CD4-positive, alpha-beta T cell (primary cell): Measurements from ENCODE around the gene MICALL1. TPM values are rescaled to one million over a fixed set of nuclear protein-coding genes. Genes with fewer than 3 reads are reported as not detected.

Experiments
- ATAC-seq: fragments of 200-7000 bp; cut with Tn5 transposase; one replicate; pipeline ENCODE4 v1.10.0; 2022; ENCODE audit warnings: mild to moderate bottlenecking; ENCODE audit not compliant: poor library complexity
- CTCF ChIA-PET: fragments of 350-600 bp; sonication (Branson Sonifier 250); formaldehyde crosslinking; loops from one replicate; lab custom pipeline; 2021; ENCODE audit warnings: antibody characterized with exemption, inconsistent platforms; lab: Charles Lee
- POLR2A ChIA-PET: fragments of 350-600 bp; sonication (Branson Sonifier 250); formaldehyde crosslinking; loops from one replicate; lab custom pipeline; 2021; ENCODE audit warnings: antibody characterized with exemption, inconsistent platforms; lab: Charles Lee
- DNase-seq, 14 experiments: peaks; one replicate each; pipeline ENCODE4 v3.0.0-alpha.2; 2013 to 2020; ENCODE audit warnings: mixed read lengths in 2 of 14
- H3K27ac ChIP-seq, 2 donors: one replicate each; pipeline versions ENCODE4 v1.5.1 to v1.7.0; 2013; ENCODE audit warnings: low read length in 2 of 2, low read depth in 1 of 2, mild to moderate bottlenecking in 1 of 2
- H3K27me3 ChIP-seq, 2 experiments: 1 replicate in 1 of 2; 2 replicates in 1 of 2; pipeline versions ENCODE4 v1.6.1 to v1.7.0; 2013; ENCODE audit warnings: low read length in 2 of 2, control low read depth in 1 of 2, mild to moderate bottlenecking in 1 of 2, moderate library complexity in 1 of 2; ENCODE audit not compliant: insufficient read depth in 2 of 2, control insufficient read depth in 1 of 2
- H3K36me3 ChIP-seq: one replicate; pipeline ENCODE4 v1.6.1; 2013; ENCODE audit warnings: low read length, control low read depth; ENCODE audit not compliant: insufficient read depth
- H3K4me1 ChIP-seq: one replicate; pipeline ENCODE4 v1.6.1; 2013; ENCODE audit warnings: low read length, control low read depth; ENCODE audit not compliant: insufficient read depth
- H3K4me3 ChIP-seq: one replicate; pipeline ENCODE4 v1.5.1; 2013; ENCODE audit warnings: mild to moderate bottlenecking, low read length, moderate library complexity
- H3K9me3 ChIP-seq, 2 experiments: 1 replicate in 1 of 2; 2 replicates in 1 of 2; pipeline versions ENCODE4 v1.6.1 to v1.7.0; 2013; ENCODE audit warnings: low read length in 2 of 2, mild to moderate bottlenecking in 2 of 2, control low read depth in 1 of 2, moderate library complexity in 1 of 2; ENCODE audit not compliant: control insufficient read depth in 1 of 2, insufficient read depth in 1 of 2
- H3K27ac Mint-ChIP-seq: one replicate; pipeline ENCODE4 v1.8.0; 2020; ENCODE audit warnings: mixed read lengths
- H3K27me3 Mint-ChIP-seq: one replicate; pipeline ENCODE4 v1.8.0; 2021; ENCODE audit warnings: mixed read lengths
- H3K36me3 Mint-ChIP-seq: one replicate; pipeline ENCODE4 v1.8.0; 2021; ENCODE audit warnings: low read depth, mixed read lengths
- H3K4me1 Mint-ChIP-seq: one replicate; pipeline ENCODE4 v1.8.0; 2021; ENCODE audit warnings: low read depth, mixed read lengths
- H3K4me3 Mint-ChIP-seq: one replicate; pipeline ENCODE4 v1.8.0; 2020; ENCODE audit warnings: mild to moderate bottlenecking, mixed read lengths
- H3K9me3 Mint-ChIP-seq: one replicate; pipeline ENCODE4 v1.8.0; 2020; ENCODE audit warnings: mixed read lengths
- CTCF ChIP-seq: fragments of 200-600 bp; IDR thresholded peaks from one replicate; pipeline ENCODE4 v1.8.0; 2022; ENCODE audit warnings: antibody characterized with exemption, mild to moderate bottlenecking
- intact Hi-C, 2 experiments: fragments of 100-400 bp; cut with DNase I in 1 of 2; cut with micrococcal nuclease in 1 of 2; formaldehyde crosslinking; loops; one replicate each; pipeline versions ENCODE4 v1.15.1 to v1.9.0; 2023 to 2025; cut with DNase I, micrococcal nuclease
- microRNA-seq: library from miRNA; unstranded; fragments of <30 nt; microRNA quantifications from one replicate; pipeline ENCODE4 v1.2.0, GENCODE V29; 2021; ENCODE audit warnings: borderline microRNAs expressed, borderline replicate concordance
- total RNA-seq, 174 experiments: library from RNA in 2 of 174; stranded (reverse) in 2 of 174; gene quantifications; one replicate each; pipeline ENCODE4 v1.2.3 and lab custom pipeline; 2021 to 2026

MICALL1 gene
- total RNA-seq, 2 experiments from 2014 or later, result 16.9 to 20.7 TPM

DNA sequence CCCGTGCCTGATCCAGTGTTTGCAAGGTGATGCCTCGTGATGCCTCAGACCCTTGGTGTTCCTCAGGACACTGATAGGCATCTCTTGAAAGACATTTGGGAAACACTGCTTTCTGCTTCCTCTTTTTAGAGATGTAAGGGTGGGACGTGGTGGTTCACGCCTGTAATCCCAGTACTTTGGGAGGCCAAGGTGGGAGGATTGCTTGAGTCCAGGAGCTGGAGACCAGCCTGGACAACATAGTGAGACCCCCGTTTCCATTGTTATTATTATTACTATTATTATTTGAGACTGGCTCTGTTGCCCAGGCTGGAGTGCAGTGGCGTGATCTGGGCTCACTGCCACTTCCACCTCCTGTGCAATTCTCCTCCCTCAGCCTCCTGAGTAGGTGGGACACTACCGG lies 84.8 kb downstream of the MICALL1 start:
- ATAC-seq (no peak), DNase-seq (no peak)
- H3K27me3 Mint-ChIP-seq, result no peaks in the 10 kb centered on the region
- no peak overlapping the region for H3K4me3 ChIP-seq
- no peaks in the 10 kb centered on the region for H3K9me3 Mint-ChIP-seq
- H3K36me3 ChIP-seq, result no peaks in the 10 kb centered on the region
- no peak for TF ChIP-seq CTCF
- no peaks in the 10 kb centered on the region for H3K27me3 ChIP-seq
- no peak overlapping the region for H3K27ac ChIP-seq
- H3K4me1 ChIP-seq, result peaks cover 2% of the 10 kb centered on the region
- H3K9me3 ChIP-seq, result no peaks in the 10 kb centered on the region
- intact Hi-C loops, result no loop called here
- ChIA-PET POLR2A (no interaction called here), CTCF (no interaction called here)
- no peaks in the 10 kb centered on the region for H3K36me3 Mint-ChIP-seq
- no peaks in the 10 kb centered on the region for H3K4me1 Mint-ChIP-seq
- H3K27ac Mint-ChIP-seq, result no peak overlapping the region
- H3K4me3 Mint-ChIP-seq, result no peak overlapping the region

GRCh38 chr22:37991731-37992442 lies 85.8 kb downstream of the MICALL1 start:
- H3K27ac Mint-ChIP-seq, result no peak overlapping the region
- CTCF ChIA-PET, result no interaction called here
- H3K27me3 Mint-ChIP-seq, result no peaks in the 10 kb centered on the region

More at GRCh38 chr22:37991731-37992442, 85.8 kb downstream of the MICALL1 start:
- no peak overlapping the region for H3K4me3 ChIP-seq
- no peak for TF ChIP-seq CTCF
- H3K36me3 ChIP-seq, result no peaks in the 10 kb centered on the region
- H3K4me3 Mint-ChIP-seq, result no peak overlapping the region
- DNase-seq, result no peak
- H3K27ac ChIP-seq, result no peak overlapping the region
- H3K27me3 ChIP-seq, result no peaks in the 10 kb centered on the region
- H3K9me3 ChIP-seq, result no peaks in the 10 kb centered on the region
- no peaks in the 10 kb centered on the region for H3K36me3 Mint-ChIP-seq
- POLR2A ChIA-PET, result no interaction called here
- peaks cover 4% of the 10 kb centered on the region for H3K4me1 ChIP-seq
- ATAC-seq, result no peak
- H3K4me1 Mint-ChIP-seq, result no peaks in the 10 kb centered on the region
- H3K9me3 Mint-ChIP-seq, result no peaks in the 10 kb centered on the region
- intact Hi-C loops, result no loop called here

Small RNAs within 50 kb of the gene (microRNA-seq; reads per million reads assigned to microRNA genes)
- gene MIR4534, result not detected
- gene MIR6820, result 1.2 reads per million

Other genes starting within 250 kb of the MICALL1 start
- gene PDXP, start 247.6 kb upstream of the MICALL1 start, total RNA-seq, result 1 to 10 TPM; 1.5 TPM
- gene LGALS1, start 230.7 kb upstream of the MICALL1 start, total RNA-seq, result 10 to 100 TPM; 85.1 to 93.7 TPM
- 10 to 100 TPM; 24.3 to 26.2 TPM for gene NOL12, start 220.0 kb upstream of the MICALL1 start, total RNA-seq
- gene TRIOBP, start 209.2 kb upstream of the MICALL1 start, total RNA-seq, result 10 to 100 TPM in 1 of 2 experiments, 1 to 10 TPM in 1; 9.0 to 10.1 TPM
- gene GCAT, start 98.4 kb upstream of the MICALL1 start, total RNA-seq, result 1 to 10 TPM; 1.4 to 1.8 TPM
- gene GALR3, start 82.9 kb upstream of the MICALL1 start, total RNA-seq, result not detected
- gene ANKRD54, start 62.0 kb upstream of the MICALL1 start, total RNA-seq, result 10 to 100 TPM; 18.3 to 20.6 TPM
- 100 to 1,000 TPM; 525 to 541 TPM for gene EIF3L, start 56.9 kb upstream of the MICALL1 start, total RNA-seq
- not detected for gene C22orf23, start 47.3 kb downstream of the MICALL1 start, total RNA-seq
- 10 to 100 TPM; 20.2 to 21.1 TPM for gene POLR2F, start 47.4 kb downstream of the MICALL1 start, total RNA-seq
- gene SOX10, start 78.3 kb downstream of the MICALL1 start, total RNA-seq, result not detected
- 10 to 100 TPM; 21.2 to 25.6 TPM for gene PICK1, start 151.1 kb downstream of the MICALL1 start, total RNA-seq
- gene SLC16A8, start 177.9 kb downstream of the MICALL1 start, total RNA-seq, result not detected
- 1 to 10 TPM in 1 of 2 experiments, under 1 TPM in 1; 0.45 to 1.0 TPM for gene BAIAP2L2, start 204.4 kb downstream of the MICALL1 start, total RNA-seq